ENCODE data around the gene NEUROD4.
A peak's percentile ranks its signal among the peaks of the same experiment; 100 is the strongest.
"Not testable (repeated sequence)": the region's sequence is repeated elsewhere in the genome, so short reads cannot be mapped to it uniquely, and the experiment has no call there.

The NEUROD4 gene

GRCh38 chr12:55019784-55020183 is at the start of gene NEUROD4:
Gene NEUROD4 (plus strand): TSS chr12:55019974. CDS start chr12:55026440, 6,466 bp downstream.
- DNase-seq (ENCODE audit: low spot score): peak; percentile 45

- DNase-seq (ENCODE audit: low spot score): no peak
Observed at GRCh38 chr12:54970741-54971140, 49.0 kb upstream of the NEUROD4 start.

- no peak for DNase-seq (ENCODE audit: low spot score)
Observed at GRCh38 chr12:54973556-54973955, 46.2 kb upstream of the NEUROD4 start.

GRCh38 chr12:54974279-54974678 is 45.5 kb upstream of the NEUROD4 start:
- DNase-seq (ENCODE audit: low spot score): no peak

- no peak for DNase-seq (ENCODE audit: low spot score)
Observed at GRCh38 chr12:54975272-54975671, 44.5 kb upstream of the NEUROD4 start.

- no peak for DNase-seq (ENCODE audit: low spot score)
Observed at GRCh38 chr12:54975875-54976274, 43.9 kb upstream of the NEUROD4 start.

- DNase-seq (ENCODE audit: low spot score): peak; percentile 85
Observed at GRCh38 chr12:54977155-54977554, 42.6 kb upstream of the NEUROD4 start.

- no peak for DNase-seq (ENCODE audit: low spot score)
Observed at GRCh38 chr12:54977857-54978256, 41.9 kb upstream of the NEUROD4 start.

GRCh38 chr12:54980341-54980740 is 39.4 kb upstream of the NEUROD4 start:
- no peak for DNase-seq (ENCODE audit: low spot score)

GRCh38 chr12:54981796-54982195 is 38.0 kb upstream of the NEUROD4 start:
- DNase-seq (ENCODE audit: low spot score): no peak

GRCh38 chr12:54983536-54984101 is 36.2 kb upstream of the NEUROD4 start:
- DNase-seq (ENCODE audit: low spot score): no peak

GRCh38 chr12:54984658-54985376 is 35.0 kb upstream of the NEUROD4 start, which contains the start of gene TESPA1:
Gene TESPA1 (minus strand): TSS chr12:54984762. CDS start chr12:54974562, 10,200 bp downstream.
- DNase-seq (ENCODE audit: low spot score): no peak

- not testable (repeated sequence) for DNase-seq (ENCODE audit: low spot score)
Observed at GRCh38 chr12:54986773-54987172, 33.0 kb upstream of the NEUROD4 start.

- DNase-seq (ENCODE audit: low spot score): no peak
Observed at GRCh38 chr12:54987611-54988231, 32.1 kb upstream of the NEUROD4 start.

- DNase-seq (ENCODE audit: low spot score): peak; percentile 12
Observed at GRCh38 chr12:54988402-54989054, 31.2 kb upstream of the NEUROD4 start.

- no peak for DNase-seq (ENCODE audit: low spot score)
Observed at GRCh38 chr12:54989829-54990228, 29.9 kb upstream of the NEUROD4 start.

GRCh38 chr12:54991161-54991990 is 28.4 kb upstream of the NEUROD4 start:
- DNase-seq (ENCODE audit: low spot score): no peak

- DNase-seq (ENCODE audit: low spot score): no peak
Observed at GRCh38 chr12:54991991-54992375, 27.8 kb upstream of the NEUROD4 start.

GRCh38 chr12:54993181-54993835 is 26.5 kb upstream of the NEUROD4 start:
- peak; percentile 70 for DNase-seq (ENCODE audit: low spot score)

- DNase-seq (ENCODE audit: low spot score): no peak
Observed at GRCh38 chr12:54996205-54996604, 23.6 kb upstream of the NEUROD4 start.

- DNase-seq (ENCODE audit: low spot score): no peak
Observed at GRCh38 chr12:54997929-54998522, 21.7 kb upstream of the NEUROD4 start.
